Measurements from ENCODE around the gene PRKCG.
"Not testable (repeated sequence)": the region's sequence is repeated elsewhere in the genome, so short reads cannot be mapped to it uniquely, and the experiment has no call there.

PRKCG gene

DNA sequence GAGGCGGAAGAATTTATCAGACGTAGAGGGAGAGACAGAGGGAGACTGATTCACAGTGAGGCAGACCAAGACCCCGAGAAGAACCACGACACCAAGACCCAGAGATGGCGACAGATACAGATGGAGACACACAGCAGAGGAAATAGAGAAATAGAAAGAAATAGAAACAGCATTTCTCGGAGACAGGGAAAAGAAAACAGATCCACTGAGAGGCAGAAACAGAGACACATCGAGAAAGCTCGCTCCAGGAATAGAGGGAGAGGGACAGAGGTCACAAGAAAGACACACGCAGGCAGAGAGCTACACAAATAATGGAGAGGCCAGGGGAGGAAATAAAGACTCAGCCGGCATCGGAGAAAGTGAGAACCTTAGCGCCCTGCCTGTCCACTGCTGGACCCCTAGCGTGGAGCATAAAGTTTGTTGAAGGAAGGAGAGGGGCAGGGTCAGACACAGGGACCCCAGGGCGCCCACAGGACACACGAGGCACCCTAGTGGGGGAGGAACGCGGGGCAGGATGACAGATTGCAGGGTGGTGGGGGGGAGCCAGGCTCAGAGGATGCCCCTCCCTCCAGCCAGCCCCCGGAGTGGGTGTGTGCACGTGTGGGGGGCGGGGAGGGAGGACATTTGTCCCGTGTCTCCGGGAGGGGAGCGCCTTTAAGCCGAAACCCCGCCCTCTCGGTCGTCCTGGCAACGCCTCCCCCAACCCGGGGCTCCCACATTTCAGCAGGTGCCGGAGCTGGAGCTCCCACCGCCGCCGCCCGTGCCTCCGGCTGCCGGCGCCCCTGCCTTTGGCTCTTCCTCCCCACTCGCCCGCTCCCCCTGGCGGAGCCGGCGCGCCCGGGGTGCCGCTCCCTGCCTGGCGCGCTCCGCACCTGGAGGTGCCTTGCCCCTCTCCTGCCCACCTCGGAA, at the start of gene PRKCG:
TSS of gene PRKCG (plus strand) at position 716 of the 909 bp plus-strand sequence. CDS start 298 bp downstream, outside the sequence.
- DNase-seq = peak; percentile 61

DNA sequence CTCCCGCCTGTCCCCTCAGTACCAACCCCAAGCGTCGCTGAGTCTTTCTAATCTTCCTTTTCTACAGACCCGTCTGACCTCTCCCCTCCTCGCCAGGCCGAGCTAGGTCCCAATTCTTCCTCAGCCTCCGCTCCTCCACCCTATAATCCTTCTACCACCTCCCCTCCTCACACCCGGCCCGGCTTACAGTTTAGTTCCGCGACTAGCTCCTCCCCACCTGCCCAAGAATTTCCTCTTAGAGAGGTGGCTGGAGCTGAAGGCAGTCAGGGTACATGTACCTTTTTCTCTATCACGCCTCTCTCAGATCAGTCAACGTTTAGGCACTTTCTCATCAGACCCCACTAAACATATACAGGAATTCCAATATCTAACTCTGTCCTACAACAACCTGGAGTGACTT, 49.1 kb upstream of the PRKCG start:
- DNase-seq = not testable (repeated sequence)

DNA sequence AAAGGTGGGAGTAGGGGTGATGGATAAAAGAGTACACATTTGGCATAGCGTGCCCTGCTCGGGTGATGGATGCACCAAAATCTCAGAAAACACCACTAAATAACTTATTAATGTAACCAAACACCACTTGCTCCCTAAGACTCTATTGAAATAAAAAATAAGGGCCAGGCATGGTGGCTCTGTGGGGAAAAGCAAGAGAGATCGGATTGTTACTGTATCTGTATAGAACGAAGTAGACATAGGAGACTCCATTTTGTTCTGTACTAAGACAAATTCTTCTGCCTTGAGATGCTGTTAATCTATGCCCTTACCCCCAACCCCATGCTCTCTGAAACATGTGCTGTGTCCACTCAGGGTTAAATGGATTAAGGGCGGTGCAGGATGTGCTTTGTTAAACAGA, 43.6 kb upstream of the PRKCG start:
- DNase-seq = not testable (repeated sequence)

DNA sequence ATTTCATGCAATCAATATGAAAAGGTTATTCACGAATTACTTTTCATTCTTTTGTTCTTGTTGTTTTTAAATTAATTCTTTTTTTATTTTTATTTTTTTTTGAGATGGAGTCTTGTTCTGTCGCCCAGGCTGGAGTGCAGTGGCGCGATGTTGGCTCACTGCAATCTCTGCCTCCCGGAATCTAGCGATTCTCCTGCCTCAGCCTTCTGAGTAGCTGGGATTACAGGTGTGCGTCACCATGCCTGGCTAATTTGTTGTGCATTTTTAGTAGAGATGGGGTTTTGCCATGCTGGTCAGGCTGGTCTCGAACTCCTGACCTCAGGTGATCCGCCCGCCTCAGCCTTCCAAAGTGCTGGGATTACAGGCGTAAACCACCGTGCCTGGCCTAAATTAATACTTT, 41.8 kb upstream of the PRKCG start:
- not testable (repeated sequence) for DNase-seq

DNA sequence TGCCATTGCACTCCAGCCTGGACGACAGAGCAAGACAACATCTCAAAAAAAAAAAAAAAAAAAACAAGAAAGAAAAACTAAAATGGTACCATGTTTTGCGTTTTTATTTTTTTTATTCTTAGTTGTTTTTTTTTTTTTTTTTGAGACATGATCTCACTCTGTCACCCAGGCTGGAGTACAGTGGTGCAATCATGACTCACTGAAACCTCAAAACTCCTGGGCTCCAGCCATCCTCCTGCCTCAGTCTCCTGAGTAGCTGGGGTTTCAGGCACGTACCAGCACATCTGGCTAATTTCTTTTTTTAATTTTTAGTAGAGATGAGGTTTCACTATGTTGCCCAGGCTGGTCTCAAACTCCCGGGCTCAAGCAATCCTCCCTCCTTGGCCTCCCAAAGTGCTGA, 41.1 kb upstream of the PRKCG start:
- DNase-seq = not testable (repeated sequence)

DNA sequence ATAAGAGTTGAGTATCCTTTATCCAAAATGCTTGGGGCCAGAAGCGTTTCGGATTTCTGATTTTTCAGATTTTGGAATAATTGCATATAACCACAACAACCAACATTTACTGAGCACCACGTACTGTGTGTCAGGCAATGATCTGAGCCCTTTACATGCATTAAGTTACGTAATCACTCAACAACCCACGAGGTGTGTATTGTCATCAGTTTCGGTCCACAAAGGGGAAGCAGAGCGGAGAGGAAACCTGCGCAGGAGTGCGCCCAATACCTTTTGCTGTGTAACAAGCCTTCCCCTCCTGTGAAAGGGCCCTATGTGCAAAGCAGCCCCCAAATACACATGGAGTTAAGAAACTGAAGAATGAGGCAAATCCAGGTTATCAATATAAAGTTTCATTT, 37.1 kb upstream of the PRKCG start:
- DNase-seq = no peak

DNA sequence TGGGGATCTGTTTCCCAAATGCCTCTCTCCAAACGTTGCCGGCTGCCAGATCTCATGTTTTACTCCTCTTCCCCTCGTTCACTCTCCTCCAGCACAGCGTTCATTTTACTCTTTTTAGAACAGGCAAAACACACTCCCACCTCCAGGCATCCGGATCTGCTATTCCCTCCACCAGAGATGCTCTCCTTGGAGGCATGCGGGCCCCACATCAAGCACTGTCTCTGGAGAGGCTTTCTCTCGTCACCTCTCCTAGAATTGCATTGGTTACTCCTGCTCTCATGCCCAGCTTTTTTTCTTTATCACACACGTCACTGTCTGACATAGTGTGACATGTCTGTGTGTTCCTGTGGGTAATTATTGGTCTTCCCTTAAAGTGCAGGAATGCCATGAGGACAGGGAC, 34.4 kb upstream of the PRKCG start:
- no peak for DNase-seq

DNA sequence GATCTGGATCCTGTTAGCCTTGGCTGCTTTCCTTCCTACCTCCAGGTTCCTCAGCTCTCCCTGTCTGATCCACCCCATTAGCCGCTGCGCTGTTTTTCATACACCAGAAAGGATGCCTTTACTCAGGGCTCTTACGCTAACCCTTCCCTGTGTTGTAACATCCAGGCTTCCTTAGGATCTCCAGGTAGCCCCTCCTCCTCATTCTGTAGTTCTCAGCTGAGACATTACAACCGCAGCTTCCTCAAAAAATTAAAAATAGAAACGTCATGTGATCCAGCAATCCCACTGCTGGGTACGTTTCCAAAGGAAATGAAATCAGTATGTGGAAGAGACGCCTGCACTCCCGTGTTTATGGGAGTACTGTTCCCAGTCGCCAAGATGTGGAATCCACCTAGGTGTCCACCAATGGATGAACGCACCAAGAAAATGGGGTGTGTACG, 32.7 kb upstream of the PRKCG start:
- no peak for DNase-seq

DNA sequence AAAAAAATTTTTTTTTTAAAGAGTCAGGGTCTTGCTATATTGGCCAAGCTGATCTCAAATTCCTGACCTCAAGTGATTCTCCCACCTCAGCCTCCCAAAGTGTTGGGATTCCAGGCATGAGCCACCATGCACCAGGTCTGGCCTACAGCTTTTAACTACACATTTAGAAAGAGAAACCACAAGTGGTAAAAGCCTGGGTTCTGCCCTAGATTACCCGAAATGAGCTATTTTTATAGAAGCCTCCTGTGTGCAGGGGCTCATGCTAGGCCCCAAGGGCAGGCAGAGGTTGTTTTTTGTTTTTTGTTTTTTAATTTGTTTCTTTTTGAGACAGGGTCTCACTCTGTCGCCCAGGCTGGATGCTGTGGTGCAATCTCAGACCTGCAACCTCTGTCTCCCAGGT, 28.3 kb upstream of the PRKCG start:
- DNase-seq = no peak

DNA sequence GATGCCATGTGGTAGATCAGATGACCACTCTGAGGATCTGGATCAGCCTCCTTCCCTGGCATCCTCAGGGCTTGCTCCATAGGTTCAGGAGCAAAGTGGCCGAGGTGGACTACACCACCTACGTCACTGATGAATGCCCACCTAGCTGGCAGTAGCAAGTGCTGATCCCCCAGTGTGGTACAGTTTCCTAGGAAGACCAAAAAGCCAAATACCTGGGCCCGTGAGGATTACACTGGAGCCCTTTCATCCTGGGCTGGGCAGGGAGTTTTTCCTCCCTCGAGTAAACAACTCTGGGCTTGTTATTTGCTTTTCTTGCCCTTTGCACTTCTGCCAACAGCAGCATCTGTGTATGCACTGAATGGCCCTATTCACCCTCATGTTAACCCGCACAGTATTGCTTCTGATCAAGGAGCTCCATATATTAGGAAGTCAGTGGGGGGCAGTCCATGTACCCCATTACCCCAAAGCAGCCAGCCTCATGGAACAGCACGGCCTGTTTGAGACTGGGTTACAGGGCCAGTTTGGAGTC, 17.6 kb upstream of the PRKCG start:
- DNase-seq = no peak

DNA sequence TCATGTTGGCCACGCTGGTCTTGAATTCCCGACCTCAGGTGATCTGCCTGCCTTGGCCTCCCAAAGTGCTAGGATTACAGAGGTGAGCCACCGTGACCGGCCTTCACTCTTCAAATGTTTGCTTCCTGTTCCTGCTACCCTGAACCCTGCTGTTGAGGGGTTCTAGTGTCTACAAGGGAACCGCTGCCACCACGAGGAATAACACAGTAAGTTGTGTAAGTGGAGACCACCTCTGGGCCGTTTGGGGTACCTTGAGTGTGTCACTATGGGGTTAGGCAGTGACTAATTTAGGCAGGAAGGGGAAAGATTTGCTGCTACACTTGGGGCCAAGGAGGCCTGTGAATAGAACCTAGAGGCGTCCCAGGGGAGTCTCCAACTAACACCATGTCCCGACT, 16.5 kb upstream of the PRKCG start:
- no peak for DNase-seq

DNA sequence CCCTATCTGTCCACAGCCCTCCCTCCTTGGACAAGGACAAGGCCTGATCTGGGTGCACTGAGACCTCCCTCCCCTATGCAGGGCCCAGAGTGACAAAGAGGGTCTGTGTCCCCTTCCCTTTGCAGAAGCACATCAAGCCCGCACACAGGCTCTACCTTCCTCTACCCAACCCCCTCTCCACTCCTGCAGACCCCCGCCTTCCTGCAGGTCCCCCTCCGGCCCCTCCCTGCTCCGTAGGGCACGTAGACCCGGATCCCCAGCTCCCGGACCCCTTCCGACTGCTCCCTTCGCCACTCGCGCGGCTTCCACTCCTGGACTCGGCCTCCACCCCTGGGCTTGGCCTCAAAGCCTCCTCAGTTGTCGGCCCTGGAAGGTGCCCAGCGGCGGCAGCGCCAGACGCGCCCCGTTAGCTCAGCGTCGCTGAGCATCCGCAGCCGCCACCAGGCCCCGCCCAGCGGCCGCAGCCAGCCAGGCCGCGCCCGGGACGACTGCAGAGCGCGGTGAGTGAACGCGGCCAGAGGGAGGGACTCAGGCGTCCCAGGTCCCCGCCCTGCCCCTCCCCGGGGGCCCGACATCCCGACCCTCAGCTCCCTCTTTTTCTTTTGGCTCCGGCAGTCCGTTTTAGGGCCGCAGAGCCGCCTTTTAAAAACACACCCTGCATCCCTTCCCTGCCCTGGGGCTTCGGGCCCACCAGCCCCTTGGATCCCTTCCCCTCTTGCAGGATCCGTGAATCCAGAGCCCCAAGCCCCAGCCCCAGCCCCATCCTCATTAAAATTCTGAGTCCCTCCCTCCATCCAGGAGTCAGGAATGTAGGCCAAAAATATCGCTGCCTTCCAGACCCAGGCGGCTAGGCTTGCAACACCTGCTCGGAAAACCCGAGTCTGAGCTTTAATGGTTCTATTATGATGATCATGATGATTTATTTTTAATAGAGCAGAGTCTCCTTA, 15.8 kb upstream of the PRKCG start:
- peak; percentile 76 for DNase-seq

DNA sequence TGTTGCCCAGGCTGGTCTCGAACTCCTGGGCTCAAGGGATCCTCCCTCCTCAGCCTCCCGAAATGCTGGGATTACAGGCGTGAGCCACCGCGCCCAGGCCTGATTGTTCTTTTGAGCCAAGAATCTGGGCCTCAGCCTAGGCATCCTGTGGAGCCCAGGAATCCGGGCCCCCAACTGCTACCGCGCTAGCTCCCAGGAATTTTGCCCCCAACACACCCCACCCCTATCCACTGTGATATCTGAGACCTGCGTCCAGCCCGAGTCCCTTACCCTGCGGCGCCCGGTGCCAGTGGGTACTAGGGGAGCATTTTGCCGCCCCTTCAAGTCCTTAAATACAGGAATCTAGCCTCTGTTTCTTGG, 15.2 kb upstream of the PRKCG start:
- no peak for DNase-seq

DNA sequence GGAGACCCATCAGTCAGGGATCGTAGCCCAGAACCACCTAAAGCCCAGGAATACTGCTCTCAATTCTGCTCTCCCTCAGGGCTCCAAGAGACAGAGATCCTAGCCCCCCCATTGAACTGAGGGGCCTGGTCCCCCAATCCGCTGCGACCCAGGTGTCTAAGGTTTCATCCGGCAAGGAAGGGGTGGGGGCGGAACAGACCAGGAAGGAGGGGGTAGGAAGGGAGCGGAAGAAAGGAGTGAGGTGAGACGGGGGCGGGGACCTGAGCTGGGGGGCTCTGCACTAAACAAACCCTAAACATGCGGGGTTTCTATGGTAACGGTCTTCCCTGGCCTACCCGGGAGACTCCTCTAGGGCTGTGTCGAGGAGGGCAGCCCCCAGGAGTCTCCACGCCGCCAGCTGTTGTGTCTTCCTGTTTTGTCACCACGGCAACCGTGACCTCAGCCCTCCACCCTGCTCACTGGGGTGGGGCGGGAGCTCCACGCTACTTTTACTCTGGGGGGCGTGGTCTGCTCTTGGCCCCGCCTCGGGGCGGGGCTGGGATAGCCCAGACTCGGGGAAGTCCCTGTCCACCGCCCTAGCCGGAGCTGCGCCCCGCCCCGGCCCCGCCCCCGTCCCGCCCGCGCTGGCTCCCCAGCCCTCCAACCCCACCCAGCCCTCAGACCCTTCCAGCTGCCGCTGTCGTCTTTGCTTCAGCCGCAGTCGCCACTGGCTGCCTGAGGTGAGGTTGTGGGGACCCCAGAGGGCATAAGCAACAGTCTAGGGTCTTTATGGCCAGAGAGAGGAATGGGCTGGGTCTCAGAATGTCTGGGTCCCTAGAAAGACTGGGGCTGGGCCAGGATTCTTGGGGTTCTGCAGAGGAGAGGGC, 14.5 kb upstream of the PRKCG start, which contains the start of gene MYADM:
TSS of gene MYADM (plus strand) at position 659 of the 866 bp plus-strand sequence. CDS start 5,647 bp downstream, outside the sequence.
- peak; percentile 99 for DNase-seq

DNA sequence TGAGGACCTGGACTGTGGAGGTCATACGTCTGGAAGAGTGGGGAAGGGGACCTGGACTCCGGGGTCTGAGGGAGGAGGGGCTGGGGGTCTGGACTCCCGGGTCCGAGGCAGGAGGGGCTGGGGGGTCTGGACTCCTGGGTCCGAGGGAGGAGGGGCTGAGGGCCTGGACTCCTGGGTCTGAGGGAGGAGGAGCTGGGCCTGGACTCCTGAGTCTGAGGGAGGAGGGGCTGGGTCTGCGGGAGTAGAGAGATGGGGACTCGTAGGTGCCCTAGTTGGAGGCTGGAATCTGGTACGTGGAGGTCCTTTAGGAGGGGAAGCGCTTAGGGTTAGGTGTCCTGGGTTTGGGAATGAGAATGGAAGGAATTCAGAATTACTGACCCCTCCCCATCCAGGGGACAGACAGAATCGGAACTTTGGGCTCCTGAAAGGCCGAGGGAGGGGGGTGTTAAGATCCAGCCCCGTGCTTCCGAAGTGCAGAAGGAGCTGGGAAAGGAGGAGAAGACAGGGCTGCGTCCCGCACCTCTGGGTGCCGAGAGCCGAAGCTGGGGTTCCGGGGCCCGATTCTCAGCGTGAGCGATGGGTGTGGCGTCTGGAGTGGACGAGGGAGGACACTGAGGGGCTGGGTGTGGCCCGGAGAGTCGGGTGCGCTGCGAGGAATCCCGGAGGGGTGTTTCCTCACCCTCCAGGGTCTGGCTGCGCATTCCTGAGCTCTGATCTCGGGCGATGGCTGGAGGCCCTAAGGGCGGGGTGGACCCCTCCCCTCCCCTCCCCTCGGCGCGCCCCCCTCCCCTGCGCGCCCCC, 13.7 kb upstream of the PRKCG start:
- DNase-seq = peak; percentile 56

DNA sequence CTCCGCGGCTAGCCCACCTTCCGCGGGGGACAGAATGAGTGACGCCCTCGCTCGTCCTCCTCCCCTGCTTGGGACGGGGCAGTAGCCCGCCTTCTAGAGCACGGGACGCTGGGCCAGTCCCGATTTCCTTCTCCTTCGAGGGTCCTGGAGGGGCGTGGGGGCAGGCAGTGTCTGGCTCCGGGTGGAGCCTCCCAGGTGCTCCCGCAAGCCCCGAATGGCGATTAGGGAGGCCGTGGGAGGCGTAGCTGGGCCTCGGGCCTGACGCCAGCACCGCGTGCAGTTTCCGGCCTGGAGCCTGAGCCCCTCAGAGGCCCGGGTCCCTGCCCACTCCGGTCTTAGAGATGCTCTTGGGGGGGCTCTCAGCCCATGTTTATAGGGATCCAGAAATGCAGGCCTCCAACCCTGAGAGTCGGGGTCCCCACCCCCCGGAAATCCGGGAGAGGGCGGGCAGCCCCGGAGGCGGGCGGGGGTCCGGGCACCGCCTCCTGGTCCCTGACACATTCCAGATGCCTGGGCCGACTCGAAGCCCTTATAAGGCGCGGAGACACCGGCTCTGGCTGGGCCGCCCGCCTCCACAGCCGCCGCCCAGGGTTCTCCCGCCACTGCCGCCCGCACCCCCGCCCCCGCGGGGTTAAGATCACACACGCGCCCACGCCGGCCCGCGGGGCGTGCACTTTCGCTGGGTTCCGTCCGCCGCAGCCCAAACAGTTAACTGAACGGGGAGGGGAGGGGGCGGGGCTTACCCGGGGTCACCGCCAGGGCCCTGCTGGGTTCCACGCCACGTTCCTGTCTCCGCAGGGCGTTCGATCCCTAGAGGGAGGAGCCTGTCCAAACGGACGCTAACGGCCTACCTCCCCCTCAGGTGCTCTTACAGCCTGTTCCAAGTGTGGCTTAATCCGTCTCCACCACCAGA, 12.8 kb upstream of the PRKCG start:
- peak; percentile 89 for DNase-seq

DNA sequence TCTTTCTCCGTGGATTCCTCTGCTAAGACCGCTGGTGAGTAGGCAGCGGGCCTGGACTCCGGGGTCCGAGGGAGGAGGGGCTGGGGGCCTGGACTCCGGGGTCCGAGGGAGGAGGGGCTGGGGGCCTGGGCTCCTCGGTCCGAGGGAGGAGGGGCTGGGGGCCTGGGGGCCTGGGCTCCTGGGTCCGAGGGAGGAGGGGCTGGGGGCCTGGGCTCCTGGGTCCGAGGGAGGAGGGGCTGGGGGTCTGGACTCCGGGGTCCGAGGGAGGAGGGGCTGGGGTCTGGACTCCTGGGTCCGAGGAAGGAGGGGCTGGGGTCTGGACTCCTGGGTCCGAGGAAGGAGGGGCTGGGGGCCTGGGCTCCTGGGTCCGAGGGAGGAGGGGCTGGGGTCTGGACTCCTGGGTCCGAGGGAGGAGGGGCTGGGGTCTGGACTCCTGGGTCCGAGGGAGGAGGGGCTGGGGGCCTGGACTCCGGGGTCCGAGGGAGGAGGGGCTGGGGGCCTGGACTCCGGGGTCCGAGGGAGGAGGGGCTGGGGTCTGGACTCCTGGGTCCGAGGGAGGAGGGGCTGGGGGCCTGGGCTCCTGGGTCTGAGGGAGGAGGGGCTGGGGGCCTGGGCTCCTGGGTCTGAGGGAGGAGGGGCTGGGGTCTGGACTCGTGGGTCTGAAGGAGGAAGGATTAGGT, 12.1 kb upstream of the PRKCG start:
- DNase-seq = not testable (repeated sequence)

DNA sequence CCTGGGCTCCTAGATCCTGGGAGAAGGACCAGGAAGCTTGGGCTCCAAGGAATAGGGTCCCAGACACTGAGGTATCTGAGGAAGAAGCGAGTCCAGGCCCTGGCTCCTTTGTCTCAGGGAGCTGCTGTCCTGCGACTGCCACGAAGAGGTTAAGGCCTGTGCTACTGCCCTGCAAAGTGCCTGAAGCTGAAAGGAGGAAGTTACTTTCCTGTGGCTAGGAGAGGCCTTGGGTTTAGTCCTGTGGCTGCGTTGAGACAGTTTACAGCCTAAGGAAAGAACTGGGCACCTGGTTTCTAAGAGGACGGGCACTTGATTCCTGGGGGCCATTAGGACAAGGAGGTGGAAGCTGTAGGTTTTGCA, 11.5 kb upstream of the PRKCG start:
- no peak for DNase-seq

DNA sequence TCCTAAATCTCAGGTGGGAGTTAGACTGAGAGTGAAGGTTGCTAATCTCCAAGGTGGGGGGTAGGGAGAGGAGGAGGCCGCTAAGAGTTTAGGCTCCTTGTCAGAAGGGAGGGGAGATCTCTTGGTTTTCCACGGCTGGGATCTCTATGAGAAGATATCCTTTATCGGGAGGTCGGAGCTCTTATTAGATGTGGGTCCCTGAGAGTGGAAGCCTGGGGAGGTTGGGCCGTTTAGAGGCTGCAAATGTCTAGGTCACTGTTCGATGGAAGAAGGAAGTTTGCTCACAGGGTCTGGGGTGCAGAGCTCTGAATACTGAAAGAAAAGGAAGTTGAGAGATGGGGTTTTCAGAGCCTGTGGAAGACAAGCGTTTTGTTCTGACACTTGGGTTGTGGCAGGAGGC, 10.5 kb upstream of the PRKCG start:
- no peak for DNase-seq

DNA sequence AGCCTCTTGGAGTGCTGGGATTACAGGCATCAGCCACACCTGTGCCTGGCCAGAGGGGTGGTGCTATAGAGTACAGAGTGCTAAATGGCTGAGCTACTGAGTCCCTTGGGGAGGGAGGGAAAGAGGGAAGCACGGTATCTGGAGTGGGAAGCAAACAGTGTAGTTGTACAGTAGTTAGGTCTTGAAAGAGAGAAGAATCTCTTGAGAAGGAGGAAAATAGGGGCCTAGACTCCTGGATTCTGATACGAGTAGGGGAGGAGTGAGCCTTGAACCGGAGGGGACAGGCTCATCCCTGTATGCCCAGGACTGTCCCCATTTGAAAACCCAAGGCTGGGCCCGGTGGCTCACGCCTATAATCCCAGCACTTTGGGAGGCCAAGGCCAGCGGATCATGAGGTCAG, 9.2 kb upstream of the PRKCG start:
- no peak for DNase-seq

Measured in stimulated activated CD8-positive, alpha-beta memory T cell treated with anti-CD3 and anti-CD28 coated beads, Interleukin-4, amount 100 ng/mL, for 48 hours (primary cell).